HepG2 (cell line): ENCODE data around the gene NOL4L. TPM values are rescaled to one million over a fixed set of nuclear protein-coding genes. Genes with fewer than 3 reads are reported as not detected.
A peak's percentile ranks its signal among the peaks of the same experiment; 100 is the strongest.

ENCODE experiments used
- FOSL2 ChIP-seq: sonication (generic); formaldehyde crosslinking; IDR thresholded peaks from 2 replicates; pipeline ENCODE4 v1.4.0; 2020; ENCODE audit warnings: missing genetic modification reagents
- HNF1A ChIP-seq, 2 experiments: sonication (generic) in 1 of 2; formaldehyde crosslinking in 1 of 2; IDR thresholded peaks; 2 replicates each; pipeline versions ENCODE4 v1.4.0 to v1.6.1; 2016 to 2020; ENCODE audit warnings: borderline replicate concordance in 1 of 2, low read depth in 1 of 2, mild to moderate bottlenecking in 1 of 2, missing genetic modification reagents in 1 of 2
- JARID2 ChIP-seq: sonication (generic); formaldehyde crosslinking; IDR thresholded peaks from 2 replicates; pipeline ENCODE4 v1.8.1; 2023; ENCODE audit warnings: missing genetic modification reagents, inconsistent platforms; ENCODE audit not compliant: insufficient replicate concordance
- PAXIP1 ChIP-seq: sonication (generic); formaldehyde crosslinking; conservative IDR thresholded peaks from 2 replicates; pipeline ENCODE4 v1.4.0; 2020; ENCODE audit warnings: mild to moderate bottlenecking, missing genetic modification reagents, moderate library complexity
- SMAD1 ChIP-seq: sonication (generic); formaldehyde crosslinking; IDR thresholded peaks from 2 replicates; pipeline ENCODE4 v1.4.0; 2020; ENCODE audit warnings: missing genetic modification reagents, low read depth, mild to moderate bottlenecking, borderline replicate concordance
- TFE3 ChIP-seq: IDR thresholded peaks from 2 replicates; pipeline ENCODE4 v1.6.1; 2016
- ZMYM2 ChIP-seq: sonication (generic); formaldehyde crosslinking; IDR thresholded peaks from 2 replicates; pipeline ENCODE4 v1.8.0; 2022; ENCODE audit warnings: mild to moderate bottlenecking, missing genetic modification reagents
- ZNF510 ChIP-seq: sonication (generic); formaldehyde crosslinking; IDR thresholded peaks from 2 replicates; pipeline ENCODE4 v1.4.0; 2020; ENCODE audit warnings: low read depth, mild to moderate bottlenecking, missing genetic modification reagents
- ZNF513 ChIP-seq: sonication (generic); formaldehyde crosslinking; conservative IDR thresholded peaks from 2 replicates; pipeline ENCODE4 v1.5.0; 2020; ENCODE audit warnings: missing genetic modification reagents
- ZNF570 ChIP-seq: sonication (generic); formaldehyde crosslinking; IDR thresholded peaks from 2 replicates; pipeline ENCODE4 v1.4.0; 2020; ENCODE audit warnings: mild to moderate bottlenecking, missing genetic modification reagents, borderline replicate concordance
- ZNF576 ChIP-seq: sonication (generic); formaldehyde crosslinking; IDR thresholded peaks from 2 replicates; pipeline ENCODE4 v1.4.0; 2020; ENCODE audit warnings: mild to moderate bottlenecking, missing genetic modification reagents
- ZNF709 ChIP-seq: sonication (generic); formaldehyde crosslinking; IDR thresholded peaks from 2 replicates; pipeline ENCODE4 v1.5.0; 2020; ENCODE audit warnings: mild to moderate bottlenecking, missing genetic modification reagents
- ZNF746 ChIP-seq: sonication (generic); formaldehyde crosslinking; IDR thresholded peaks from 2 replicates; pipeline ENCODE4 v1.8.0; 2022; ENCODE audit warnings: mild to moderate bottlenecking, missing genetic modification reagents
- ZNF770 ChIP-seq: sonication (generic); formaldehyde crosslinking; IDR thresholded peaks from 2 replicates; pipeline ENCODE4 v1.5.0; 2020; ENCODE audit warnings: mild to moderate bottlenecking, missing genetic modification reagents
- polyA plus RNA-seq, 8 experiments: library from polyadenylated mRNA; depleted of rRNA in 3 of 8; stranded (reverse) in 7 of 8; unstranded in 1 of 8; fragments of >200 nt; fragmentation: Illumina TruSeq in 4 of 8; extraction: Trizol in 4 of 8; gene quantifications; 2 replicates each; pipeline versions ENCODE4 v1.2.1 to v1.2.3, GENCODE V29; 2011 to 2016; ENCODE audit warnings: low read depth in 4 of 8, missing spikeins in 1 of 8, mixed read lengths in 1 of 8; ENCODE audit not compliant: insufficient read depth in 1 of 8
- total RNA-seq, 5 experiments: library from RNA; depleted of rRNA; stranded (reverse); fragments of >200 nt; fragmentation: Illumina TruSeq; extraction: Trizol; gene quantifications; 2 replicates each; pipeline ENCODE4 v1.2.3, GENCODE V29; 2016; ENCODE audit warnings: low read depth in 1 of 5

The NOL4L gene
- total and polyA plus RNA-seq, 2 of the 13 experiments (the other 11 are each of a cell fraction or from before 2014, with no cell fraction given): 16.6 to 35.4 TPM

- TF ChIP-seq ZNF576 (0 out of 2 replicates have a peak, but pooled peaks have one; percentile 0), ZNF513 (CRISPR knock-in tag) (0 out of 2 replicates have a peak, but pooled peaks have one; percentile 54), JARID2 (no peak), ZNF709 (CRISPR knock-in tag) (no peak), ZNF570 (CRISPR knock-in tag) (no peak), ZNF510 (CRISPR knock-in tag) (no peak), SMAD1 (CRISPR knock-in tag) (no peak), FOSL2 (no peak), TFE3 (CRISPR knock-in tag) (0 out of 2 replicates have a peak, but pooled peaks have one; percentile 9), ZMYM2 (CRISPR knock-in tag) (no peak), ZNF770 (CRISPR knock-in tag) (no peak), PAXIP1 (no peak), HNF1A (IDR thresholded peaks at IDR 0.05; ENCODE audit: low read depth) (no peak), HNF1A (CRISPR knock-in tag; IDR thresholded peaks at IDR 0.05; ENCODE audit: borderline replicate concordance) (no peak), ZNF746 (CRISPR knock-in tag) (no peak; the same call in none of the 2 replicates)
Measured at GRCh38 chr20:32484225-32484957, 100.7 kb downstream of the NOL4L start (continued).
